A549 (cell line): Measurements from ENCODE around the gene NACC2. TPM values are rescaled to one million over a fixed set of nuclear protein-coding genes. Genes with fewer than 3 reads are reported as not detected.

Experiments
- ATAC-seq, 2 experiments: fragments of 200-7000 bp in 1 of 2; fragments of >200 bp in 1 of 2; cut with Nextera tagmentation in 1 of 2; cut with Tn5 transposase in 1 of 2; 3 replicates each; pipeline versions ENCODE4 v1.8.0 to v1.9.1; 2018 to 2020; ENCODE audit warnings: mild to moderate bottlenecking in 1 of 2, moderate library complexity in 1 of 2
- CTCF ChIA-PET: fragments of 300-600 bp; sonication (Branson Sonifier 250); formaldehyde crosslinking; extraction: SDS; loops from one replicate; lab custom pipeline; 2021; ENCODE audit warnings: antibody characterized with exemption, inconsistent platforms; lab: Yijun Ruan, JAX
- POLR2A ChIA-PET: fragments of 350-600 bp; formaldehyde crosslinking; extraction: SDS; loops from one replicate; lab custom pipeline; 2021; ENCODE audit warnings: antibody characterized with exemption, inconsistent platforms; lab: Yijun Ruan, JAX
- DNase-seq, 2 experiments: peaks; one replicate each; pipeline versions ENCODE4 v3.0.0 to v3.0.0-alpha.2; 2011 to 2016; ENCODE audit warnings: low read depth in 1 of 2, low spot score in 1 of 2
- FAIRE-seq: peaks from 2 replicates; lab custom pipeline; 2011; peaks lifted over from hg19 to GRCh38; lab: Jason Lieb, UNC
- H3K27ac ChIP-seq, 2 experiments: fragments of >200 bp; sonication (Bioruptor Twin); formaldehyde crosslinking; 3 replicates each; pipeline ENCODE4 v1.5.1; 2016 to 2017
- H3K4me1 ChIP-seq: fragments of >200 bp; sonication (Bioruptor Twin); formaldehyde crosslinking; 3 replicates; pipeline ENCODE4 v1.6.1; 2016
- H3K4me2 ChIP-seq: fragments of >200 bp; sonication (Bioruptor Twin); formaldehyde crosslinking; 3 replicates; pipeline ENCODE4 v1.6.1; 2016
- H3K4me3 ChIP-seq: fragments of >200 bp; sonication (Bioruptor Twin); formaldehyde crosslinking; 3 replicates; pipeline ENCODE4 v1.5.1; 2016
- H3K9me3 ChIP-seq: fragments of >200 bp; sonication (Bioruptor Twin); formaldehyde crosslinking; 3 replicates; pipeline ENCODE4 v1.6.1; 2016
- BHLHE40 ChIP-seq: IDR thresholded peaks from 2 replicates; pipeline ENCODE4 v1.6.1; 2012; ENCODE audit warnings: low read depth, low read length, inconsistent platforms
- CBX8 ChIP-seq: fragments of 200-600 bp; sonication (generic); IDR thresholded peaks from 2 replicates; pipeline ENCODE4 v1.6.1; 2016
- CHD2 ChIP-seq: fragments of 150-350 bp; IDR thresholded peaks from 2 replicates; pipeline ENCODE4 v1.6.1; 2014; ENCODE audit warnings: low read length; ENCODE audit not compliant: partially characterized antibody
- CHD4 ChIP-seq: fragments of 200-600 bp; sonication (generic); IDR thresholded peaks from 2 replicates; pipeline ENCODE4 v1.6.1; 2016; ENCODE audit warnings: antibody characterized with exemption, mild to moderate bottlenecking, borderline replicate concordance
- EHMT2 ChIP-seq: fragments of 200-600 bp; sonication (generic); IDR thresholded peaks from 2 replicates; pipeline ENCODE4 v1.6.1; 2016; ENCODE audit warnings: antibody characterized with exemption, low read depth, mild to moderate bottlenecking, moderate library complexity
- ESRRA ChIP-seq: fragments of 150-350 bp; IDR thresholded peaks from 2 replicates; pipeline ENCODE4 v1.6.1; 2014; ENCODE audit warnings: mild to moderate bottlenecking, low read length, borderline replicate concordance
- FOSB ChIP-seq: fragments of 250-450 bp; sonication (Bioruptor Pico); IDR thresholded peaks from 2 replicates; pipeline ENCODE4 v1.5.0; 2020; ENCODE audit warnings: mild to moderate bottlenecking, moderate library complexity
- FOXS1 ChIP-seq: fragments of 250-450 bp; sonication (Bioruptor Pico); IDR thresholded peaks from 2 replicates; pipeline ENCODE4 v1.5.0; 2020; ENCODE audit warnings: mild to moderate bottlenecking, moderate library complexity
- GATA3 ChIP-seq: IDR thresholded peaks from 2 replicates; pipeline ENCODE4 v1.6.1; 2012; ENCODE audit warnings: borderline replicate concordance
- HEYL ChIP-seq: fragments of 250-450 bp; sonication (Bioruptor Pico); IDR thresholded peaks from 2 replicates; pipeline ENCODE4 v1.8.0; 2021; ENCODE audit warnings: mild to moderate bottlenecking, moderate library complexity
- HOXA7 ChIP-seq: fragments of 250-450 bp; sonication (Bioruptor Pico); IDR thresholded peaks from 2 replicates; pipeline ENCODE4 v1.5.0; 2020; ENCODE audit warnings: mild to moderate bottlenecking, moderate library complexity
- MAFK ChIP-seq: fragments of 450-650 bp; IDR thresholded peaks from 2 replicates; pipeline ENCODE4 v1.6.1; 2014; ENCODE audit not compliant: partially characterized antibody
- POLR2A ChIP-seq: IDR thresholded peaks from 2 replicates; pipeline ENCODE4 v1.6.1; 2012; ENCODE audit warnings: mild to moderate bottlenecking, low read length
- POLR2AphosphoS2 ChIP-seq: conservative IDR thresholded peaks from 2 replicates; pipeline ENCODE4 v1.6.1; 2012; ENCODE audit warnings: low read length, improper control_type of control experiment, inconsistent platforms
- RAD21 ChIP-seq, 2 experiments: fragments of >200 bp in 1 of 2; sonication (Bioruptor Twin) in 1 of 2; formaldehyde crosslinking in 1 of 2; IDR thresholded peaks in 1 of 2; conservative IDR thresholded peaks in 1 of 2; 2 replicates in 1 of 2; 3 replicates in 1 of 2; pipeline ENCODE4 v1.6.1; 2012 to 2018; ENCODE audit warnings: inconsistent platforms in 1 of 2
- RARB ChIP-seq: fragments of 250-450 bp; sonication (Bioruptor Pico); IDR thresholded peaks from 2 replicates; pipeline ENCODE4 v1.8.0; 2021; ENCODE audit warnings: mild to moderate bottlenecking, moderate library complexity
- RFX5 ChIP-seq: fragments of 450-650 bp; IDR thresholded peaks from 2 replicates; pipeline ENCODE4 v1.7.1; 2014; ENCODE audit warnings: antibody characterized with exemption, mild to moderate bottlenecking, moderate library complexity
- TP53 ChIP-seq: fragments of 250-450 bp; sonication (Bioruptor Pico); IDR thresholded peaks from 2 replicates; pipeline ENCODE4 v1.5.0; 2021; ENCODE audit warnings: mild to moderate bottlenecking, moderate library complexity
- ZC3H11A ChIP-seq: fragments of 450-650 bp; IDR thresholded peaks from 2 replicates; pipeline ENCODE4 v1.6.1; 2014; ENCODE audit warnings: antibody characterized with exemption, mild to moderate bottlenecking
- ZNF302 ChIP-seq: fragments of 250-450 bp; sonication (Bioruptor Pico); IDR thresholded peaks from 2 replicates; pipeline ENCODE4 v1.9.0; 2021; ENCODE audit warnings: inconsistent platforms, mild to moderate bottlenecking, moderate library complexity
- WGBS: methylation state at CpG from one replicate; pipeline ENCODE4 v1.1.6; 2017; ENCODE audit errors: missing lambda C conversion rate; 5-methylcytosine and 5-hydroxymethylcytosine counted together
- polyA plus RNA-seq, 4 experiments: library from polyadenylated mRNA; depleted of rRNA in 3 of 4; stranded (reverse); fragments of >200 nt; fragmentation: RNase III in 1 of 4; extraction: RNeasy Plus Mini Kit Qiagen cat#74134 plus additional on column Dnase treatment in 1 of 4; gene quantifications; 2 replicates in 3 of 4; 3 replicates in 1 of 4; pipeline ENCODE4 v1.2.3, GENCODE V29; 2011 to 2017
- TF ChIP-seq, protein P1 (sequence below): fragments of >200 bp; sonication (Bioruptor Twin); formaldehyde crosslinking; IDR thresholded peaks from 2 replicates; pipeline ENCODE4 v1.6.1; 2016
- TF ChIP-seq, protein P2 (sequence below): fragments of >200 bp; sonication (Bioruptor Twin); formaldehyde crosslinking; IDR thresholded peaks from 3 replicates; pipeline ENCODE4 v1.6.1; 2016
- TF ChIP-seq, protein P3 (sequence below): fragments of >200 bp; sonication (Bioruptor Twin); formaldehyde crosslinking; IDR thresholded peaks from 3 replicates; pipeline ENCODE4 v1.5.1; 2016
- TF ChIP-seq, protein P4 (sequence below): IDR thresholded peaks from 2 replicates; pipeline ENCODE4 v1.6.1; 2012

The NACC2 gene
- polyA plus RNA-seq, 2 of the 4 experiments (the other 2 are of a cell fraction): 16.1 to 28.4 TPM

DNA sequence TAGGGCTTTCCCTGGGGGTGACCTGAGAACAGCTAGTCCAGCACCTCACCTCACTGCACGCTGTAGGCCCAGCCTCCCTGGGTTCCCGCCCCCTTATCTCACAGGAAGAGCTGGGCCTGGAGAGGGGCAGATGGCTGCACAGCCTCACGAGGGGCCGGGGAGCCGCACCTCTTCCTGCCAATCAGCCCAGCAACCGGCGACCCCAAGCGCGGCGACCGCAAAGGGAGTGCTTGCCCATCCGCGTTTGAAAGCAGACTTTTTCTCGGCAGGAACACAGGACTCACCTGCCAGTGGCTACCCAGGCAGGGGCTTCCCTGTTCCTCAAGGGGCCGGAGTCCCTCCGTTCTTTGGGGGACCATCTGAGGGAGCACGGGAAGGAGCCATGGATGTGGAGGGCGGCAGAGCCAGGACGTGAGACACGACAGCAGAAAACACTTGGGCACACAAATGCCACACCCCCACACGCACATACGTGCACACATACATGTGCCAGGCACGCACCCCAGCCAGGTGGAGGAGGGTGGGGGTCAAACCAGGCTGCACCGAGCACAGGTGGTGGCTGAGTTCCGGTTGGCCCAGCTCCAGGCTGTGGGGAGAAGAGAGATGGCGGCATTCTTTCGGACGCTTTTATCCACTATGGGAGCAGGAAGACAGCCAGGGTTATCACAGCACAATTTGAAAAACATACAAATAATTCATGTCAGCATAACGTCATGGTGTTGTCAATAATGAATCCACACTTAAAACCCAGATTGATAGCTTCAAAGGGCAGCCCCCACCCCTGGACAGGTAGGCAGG, 12.3 kb upstream of the NACC2 start:
- no peaks in the 10 kb centered on the region for H3K9me3 ChIP-seq
- ATAC-seq (no peak), FAIRE-seq (no peak), DNase-seq (no peak)
- ChIA-PET POLR2A (interaction anchor here (1.0 kb wide), 1 partner anchor 12 kb away, joined by 3 read pairs; no protein-coding TSS in a partner anchor), CTCF (interaction anchor here (1.0 to 8.1 kb wide), 7 partner anchors 10 to 55 kb away, joined by 3 to 41 read pairs (median 4); no protein-coding TSS in a partner anchor)
- H3K4me2 ChIP-seq: no peak overlapping the region
- H3K27ac ChIP-seq: peak overlapping the region; percentile 92 to 97; a peak in 5 of 6 replicates
- H3K4me1 ChIP-seq: peaks cover 36% of the 10 kb centered on the region
- WGBS: 79% methylated on average over 26 of the region's 29 CpGs
- H3K4me3 ChIP-seq: no peak overlapping the region
- TF ChIP-seq GATA3 (no peak), ZC3H11A (no peak), MAFK (peak; percentile 70), RAD21 (conservative IDR thresholded peaks at IDR 0.05 in 1 of 2, IDR thresholded peaks at IDR 0.05 in 1 of 2) (no peak), CHD2 (no peak)

DNA sequence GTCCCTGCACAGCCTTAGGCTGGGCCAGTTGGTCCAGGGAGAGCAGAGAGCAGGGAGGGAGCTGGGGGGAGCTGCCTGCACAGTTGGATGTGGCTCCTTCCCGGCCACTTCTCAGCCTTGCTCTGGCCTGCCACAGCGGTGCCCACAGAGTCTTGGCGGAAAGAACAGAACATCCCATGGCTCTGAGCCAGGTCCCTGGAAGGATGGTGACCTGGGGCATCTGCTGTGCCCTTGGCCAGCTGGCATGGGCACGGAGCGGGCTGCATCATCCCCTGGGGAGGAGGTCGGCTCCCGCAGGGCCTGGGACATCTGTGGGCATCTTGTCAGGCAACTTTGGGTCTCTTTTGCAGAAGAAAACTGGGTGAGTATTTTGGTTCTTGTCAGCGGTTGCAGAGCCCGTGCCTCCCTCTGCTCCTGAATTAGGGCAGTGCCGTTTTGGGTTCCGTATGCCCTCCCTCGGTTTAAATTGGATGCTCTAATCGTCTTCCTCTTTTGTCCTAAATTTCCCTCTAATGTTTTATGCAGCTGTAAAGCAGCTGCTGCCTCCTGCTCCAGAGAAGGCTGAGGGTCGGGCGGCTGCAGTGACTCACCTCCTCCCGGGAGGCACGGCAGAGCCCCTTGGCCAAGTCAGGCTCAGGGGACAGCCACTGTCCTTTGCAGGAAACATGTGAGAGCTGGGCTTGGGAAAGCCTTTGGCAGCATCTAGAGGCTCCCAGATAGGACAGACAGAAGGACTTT, 10.5 kb upstream of the NACC2 start:
- no peak for FAIRE-seq
- Histone ChIP-seq H3K4me1 (peaks cover 34% of the 10 kb centered on the region), H3K27ac (peak overlapping the region in 1 of 2 experiments; percentile 50; a peak in 3 of 6 replicates), H3K9me3 (no peaks in the 10 kb centered on the region), H3K4me2 (no peak overlapping the region), H3K4me3 (no peak overlapping the region)
- no peak for TF ChIP-seq RFX5
- TF ChIP-seq, protein P1, sequence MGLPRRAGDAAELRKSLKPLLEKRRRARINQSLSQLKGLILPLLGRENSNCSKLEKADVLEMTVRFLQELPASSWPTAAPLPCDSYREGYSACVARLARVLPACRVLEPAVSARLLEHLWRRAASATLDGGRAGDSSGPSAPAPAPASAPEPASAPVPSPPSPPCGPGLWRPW: no peak
- no peak for TF ChIP-seq HEYL
- no peak for TF ChIP-seq CHD2
- TF ChIP-seq ZNF302 (CRISPR knock-in tag): no peak
- TF ChIP-seq MAFK: no peak
- TF ChIP-seq POLR2AphosphoS2: no peak
- no peak for TF ChIP-seq POLR2A
- CTCF ChIA-PET: interaction anchor here (1.0 to 4.5 kb wide), 4 partner anchors 16 to 185 kb away, joined by 3 to 22 read pairs (median 7); no protein-coding TSS in a partner anchor
- no peak for ATAC-seq
- POLR2A ChIA-PET: no interaction called here
- 64% methylated on average over 17 of the region's 17 CpGs for WGBS
- DNase-seq: no peak

DNA sequence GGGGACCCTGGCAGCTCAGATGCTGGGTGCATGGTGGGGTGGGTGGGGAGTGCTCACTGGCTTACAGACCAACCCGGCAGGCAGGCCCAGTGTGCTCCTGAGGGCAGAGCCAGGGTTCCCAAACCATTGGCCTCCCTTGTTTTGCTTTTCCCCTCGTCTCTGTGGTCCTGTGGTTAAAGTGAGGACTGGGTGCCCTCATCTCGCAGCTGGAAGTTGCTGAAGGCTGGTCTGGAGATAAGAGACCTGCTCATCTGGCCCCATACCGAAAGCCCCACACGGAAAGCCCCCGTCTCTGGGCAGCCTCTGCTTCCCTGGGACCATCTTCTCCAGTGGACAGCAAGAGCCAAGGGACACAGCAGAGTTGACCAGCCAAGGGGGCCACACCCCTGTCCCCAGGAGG, 9.8 kb upstream of the NACC2 start:
- CTCF ChIA-PET: interaction anchor here (1.0 to 4.5 kb wide), 4 partner anchors 15 to 186 kb away, joined by 3 to 22 read pairs (median 7); no protein-coding TSS in a partner anchor
- TF ChIP-seq EHMT2 (no peak), ESRRA (no peak), CHD4 (no peak), FOSB (CRISPR knock-in tag) (no peak), ZNF302 (CRISPR knock-in tag) (no peak), BHLHE40 (no peak), RARB (CRISPR knock-in tag) (no peak), HOXA7 (CRISPR knock-in tag) (no peak), RAD21 (conservative IDR thresholded peaks at IDR 0.05 in 1 of 2, IDR thresholded peaks at IDR 0.05 in 1 of 2) (no peak), MAFK (no peak), POLR2A (no peak), TP53 (CRISPR knock-in tag) (no peak), FOXS1 (CRISPR knock-in tag) (no peak), CBX8 (no peak)
- TF ChIP-seq, protein P2, sequence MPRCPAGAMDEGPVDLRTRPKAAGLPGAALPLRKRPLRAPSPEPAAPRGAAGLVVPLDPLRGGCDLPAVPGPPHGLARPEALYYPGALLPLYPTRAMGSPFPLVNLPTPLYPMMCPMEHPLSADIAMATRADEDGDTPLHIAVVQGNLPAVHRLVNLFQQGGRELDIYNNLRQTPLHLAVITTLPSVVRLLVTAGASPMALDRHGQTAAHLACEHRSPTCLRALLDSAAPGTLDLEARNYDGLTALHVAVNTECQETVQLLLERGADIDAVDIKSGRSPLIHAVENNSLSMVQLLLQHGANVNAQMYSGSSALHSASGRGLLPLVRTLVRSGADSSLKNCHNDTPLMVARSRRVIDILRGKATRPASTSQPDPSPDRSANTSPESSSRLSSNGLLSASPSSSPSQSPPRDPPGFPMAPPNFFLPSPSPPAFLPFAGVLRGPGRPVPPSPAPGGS: no peak
- TF ChIP-seq, protein P3, sequence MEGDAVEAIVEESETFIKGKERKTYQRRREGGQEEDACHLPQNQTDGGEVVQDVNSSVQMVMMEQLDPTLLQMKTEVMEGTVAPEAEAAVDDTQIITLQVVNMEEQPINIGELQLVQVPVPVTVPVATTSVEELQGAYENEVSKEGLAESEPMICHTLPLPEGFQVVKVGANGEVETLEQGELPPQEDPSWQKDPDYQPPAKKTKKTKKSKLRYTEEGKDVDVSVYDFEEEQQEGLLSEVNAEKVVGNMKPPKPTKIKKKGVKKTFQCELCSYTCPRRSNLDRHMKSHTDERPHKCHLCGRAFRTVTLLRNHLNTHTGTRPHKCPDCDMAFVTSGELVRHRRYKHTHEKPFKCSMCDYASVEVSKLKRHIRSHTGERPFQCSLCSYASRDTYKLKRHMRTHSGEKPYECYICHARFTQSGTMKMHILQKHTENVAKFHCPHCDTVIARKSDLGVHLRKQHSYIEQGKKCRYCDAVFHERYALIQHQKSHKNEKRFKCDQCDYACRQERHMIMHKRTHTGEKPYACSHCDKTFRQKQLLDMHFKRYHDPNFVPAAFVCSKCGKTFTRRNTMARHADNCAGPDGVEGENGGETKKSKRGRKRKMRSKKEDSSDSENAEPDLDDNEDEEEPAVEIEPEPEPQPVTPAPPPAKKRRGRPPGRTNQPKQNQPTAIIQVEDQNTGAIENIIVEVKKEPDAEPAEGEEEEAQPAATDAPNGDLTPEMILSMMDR: no peak
- TF ChIP-seq, protein P4, sequence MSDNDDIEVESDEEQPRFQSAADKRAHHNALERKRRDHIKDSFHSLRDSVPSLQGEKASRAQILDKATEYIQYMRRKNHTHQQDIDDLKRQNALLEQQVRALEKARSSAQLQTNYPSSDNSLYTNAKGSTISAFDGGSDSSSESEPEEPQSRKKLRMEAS: no peak
- no peak for ATAC-seq
- Histone ChIP-seq H3K27ac (peak overlapping the region in 1 of 2 experiments; percentile 50; a peak in 1 of 6 replicates), H3K9me3 (no peaks in the 10 kb centered on the region), H3K4me2 (no peak overlapping the region), H3K4me1 (peaks cover 30% of the 10 kb centered on the region), H3K4me3 (no peak overlapping the region)
- no peak for FAIRE-seq
- POLR2A ChIA-PET: no interaction called here
- 78% methylated on average over 6 of the region's 6 CpGs for WGBS
- no peak for DNase-seq
